Cardiac fibroblast (primary cell): ENCODE measurements around the gene HDGFL3.
"Not testable (repeated sequence)": the region's sequence is repeated elsewhere in the genome, so short reads cannot be mapped to it uniquely, and the experiment has no call there.

ENCODE experiments used
- DNase-seq, 2 donors: peaks; one replicate each; pipeline versions ENCODE4 v3.0.0 to v3.0.0-alpha.2; 2010; ENCODE audit warnings: low read depth in 2 of 2
- H3K4me3 ChIP-seq, 2 donors: replicated peaks in 1 of 2; 1 replicate in 1 of 2; 2 replicates in 1 of 2; pipeline ENCODE4 v1.5.1; 2011; ENCODE audit warnings: low read depth in 2 of 2, low read length in 2 of 2, mild to moderate bottlenecking in 2 of 2, moderate library complexity in 1 of 2
- TF ChIP-seq, protein P1 (sequence below): IDR thresholded peaks from one replicate; pipeline ENCODE4 v1.5.1; 2011; ENCODE audit warnings: low read depth, mild to moderate bottlenecking, low read length, inconsistent platforms

HDGFL3 gene

GRCh38 chr15:83088876-83089275 is 118.7 kb downstream of the HDGFL3 start:
- H3K4me3 ChIP-seq, result no peak overlapping the region
- TF ChIP-seq, protein P1, sequence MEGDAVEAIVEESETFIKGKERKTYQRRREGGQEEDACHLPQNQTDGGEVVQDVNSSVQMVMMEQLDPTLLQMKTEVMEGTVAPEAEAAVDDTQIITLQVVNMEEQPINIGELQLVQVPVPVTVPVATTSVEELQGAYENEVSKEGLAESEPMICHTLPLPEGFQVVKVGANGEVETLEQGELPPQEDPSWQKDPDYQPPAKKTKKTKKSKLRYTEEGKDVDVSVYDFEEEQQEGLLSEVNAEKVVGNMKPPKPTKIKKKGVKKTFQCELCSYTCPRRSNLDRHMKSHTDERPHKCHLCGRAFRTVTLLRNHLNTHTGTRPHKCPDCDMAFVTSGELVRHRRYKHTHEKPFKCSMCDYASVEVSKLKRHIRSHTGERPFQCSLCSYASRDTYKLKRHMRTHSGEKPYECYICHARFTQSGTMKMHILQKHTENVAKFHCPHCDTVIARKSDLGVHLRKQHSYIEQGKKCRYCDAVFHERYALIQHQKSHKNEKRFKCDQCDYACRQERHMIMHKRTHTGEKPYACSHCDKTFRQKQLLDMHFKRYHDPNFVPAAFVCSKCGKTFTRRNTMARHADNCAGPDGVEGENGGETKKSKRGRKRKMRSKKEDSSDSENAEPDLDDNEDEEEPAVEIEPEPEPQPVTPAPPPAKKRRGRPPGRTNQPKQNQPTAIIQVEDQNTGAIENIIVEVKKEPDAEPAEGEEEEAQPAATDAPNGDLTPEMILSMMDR, result no peak
- no peak for DNase-seq

GRCh38 chr15:83087576-83087975 is 120.0 kb downstream of the HDGFL3 start:
- H3K4me3 ChIP-seq, result no peak overlapping the region
- DNase-seq, result no peak
- TF ChIP-seq, protein P1, result no peak

DNA sequence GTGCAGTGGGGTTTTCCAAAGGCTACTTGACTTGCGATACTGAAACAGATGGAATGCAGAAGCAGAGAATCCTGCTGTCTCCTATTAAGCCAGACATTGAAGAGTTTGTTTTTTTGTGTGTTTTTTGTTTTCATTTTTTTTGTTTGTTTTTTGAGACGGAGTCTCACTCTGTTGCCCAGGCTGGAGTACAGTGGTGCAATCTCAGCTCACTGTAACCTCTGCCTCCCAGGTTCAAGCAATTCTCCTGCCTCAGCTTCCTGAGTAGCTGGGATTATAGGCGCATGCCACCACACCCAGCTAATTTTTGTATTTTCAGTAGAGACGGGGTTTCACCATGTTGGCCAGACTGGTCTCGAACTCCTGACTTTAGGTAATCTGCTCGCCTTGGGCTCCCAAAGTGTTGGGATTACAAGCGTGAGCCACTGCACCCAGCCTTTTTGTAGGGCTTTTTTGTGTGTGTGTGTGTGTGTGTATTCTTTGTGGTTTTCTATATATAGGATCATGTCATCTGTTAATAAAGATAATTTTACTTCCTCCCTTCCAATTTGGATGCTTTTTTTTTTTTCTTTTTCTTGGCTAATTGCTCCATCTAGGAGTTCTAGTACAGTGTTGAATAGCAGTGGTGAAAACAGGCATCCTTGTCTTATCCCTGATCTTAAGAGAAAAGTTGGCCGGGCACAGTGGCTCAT is 121.6 kb downstream of the HDGFL3 start:
- DNase-seq, H3K4me3 ChIP-seq: not testable (repeated sequence)

GRCh38 chr15:83085461-83085860 is 122.2 kb downstream of the HDGFL3 start:
- not testable (repeated sequence) for DNase-seq, H3K4me3 ChIP-seq

DNA sequence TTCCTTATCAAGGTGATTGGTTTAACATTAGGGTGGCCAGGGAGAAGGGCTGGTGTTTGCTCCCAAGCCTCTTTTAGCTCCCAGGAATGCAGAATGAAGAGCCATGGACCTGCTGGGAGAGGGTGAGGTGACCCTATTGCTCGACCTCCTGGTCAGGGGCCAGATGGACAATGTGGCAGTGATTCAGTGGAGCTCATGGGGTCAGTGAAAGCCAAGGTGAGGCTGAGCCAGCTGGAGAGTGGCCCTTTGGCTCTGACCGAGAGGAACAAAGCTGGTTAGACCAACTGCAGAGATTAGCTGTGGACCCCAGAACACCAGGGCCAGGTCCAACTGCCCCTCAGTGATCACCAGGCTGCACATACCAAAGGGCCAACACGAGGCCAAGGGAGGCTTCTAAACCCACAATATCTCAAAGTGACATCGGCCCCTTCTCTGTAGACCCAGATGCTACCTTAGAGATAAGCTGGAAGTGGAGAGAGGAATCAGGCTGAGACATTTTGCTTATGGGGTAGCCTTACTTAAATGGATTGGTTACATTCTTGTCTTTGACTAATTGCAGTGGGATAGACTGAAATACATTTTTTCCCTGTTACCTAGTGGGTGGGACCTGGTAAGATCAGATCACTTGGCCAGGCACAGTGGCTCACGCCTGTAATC is 124.8 kb downstream of the HDGFL3 start:
- H3K4me3 ChIP-seq, result no peak overlapping the region
- DNase-seq, result no peak
- TF ChIP-seq, protein P1, result no peak

GRCh38 chr15:83081256-83082014 is 126.2 kb downstream of the HDGFL3 start:
- TF ChIP-seq, protein P1, result no peak
- no peak overlapping the region for H3K4me3 ChIP-seq
- DNase-seq, result no peak

DNA sequence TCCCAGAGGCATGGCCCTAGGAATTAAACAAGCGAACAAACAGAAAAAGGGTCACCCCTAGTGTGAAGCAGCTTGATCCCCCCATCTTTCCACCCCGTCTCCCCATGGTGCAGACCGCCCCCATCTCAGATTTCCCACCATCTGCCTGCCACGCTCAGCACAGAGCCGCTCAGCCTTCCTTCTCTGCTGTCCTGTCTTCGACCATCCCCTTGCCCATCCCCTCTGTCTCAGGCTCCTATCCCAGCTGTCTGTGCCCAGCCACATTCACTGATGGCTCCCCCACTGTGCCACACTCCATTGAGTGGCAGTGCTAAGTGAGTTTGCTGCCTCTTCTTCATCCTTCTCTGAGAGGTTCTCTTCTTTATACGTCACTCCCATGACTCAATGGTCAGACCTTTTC is 128.9 kb downstream of the HDGFL3 start:
- no peak overlapping the region for H3K4me3 ChIP-seq
- TF ChIP-seq, protein P1, result no peak
- no peak for DNase-seq
